Ovary (tissue), 9 donors: ENCODE measurements around the gene UBFD1. TPM values are rescaled to one million over a fixed set of nuclear protein-coding genes. Genes with fewer than 3 reads are reported as not detected.
"Not testable (repeated sequence)": the region's sequence is repeated elsewhere in the genome, so short reads cannot be mapped to it uniquely, and the experiment has no call there.

Experiments
- DNase-seq, 5 donors: peaks; one replicate each; pipeline ENCODE4 v3.0.0-alpha.2; 2019 to 2020
- H3K27ac ChIP-seq, 2 donors: fragments of 200-600 bp; one replicate each; pipeline versions ENCODE4 v1.5.1 to v1.8.0; 2019 to 2022
- H3K27me3 ChIP-seq: fragments of 200-600 bp; one replicate; pipeline ENCODE4 v1.8.0; 2022
- H3K36me3 ChIP-seq: fragments of 200-600 bp; sonication (generic); one replicate; pipeline ENCODE4 v1.5.1; 2019
- H3K4me1 ChIP-seq: one replicate; pipeline ENCODE4 v1.8.1; 2013; ENCODE audit warnings: mild to moderate bottlenecking, moderate library complexity; ENCODE audit not compliant: insufficient read depth
- H3K4me3 ChIP-seq: fragments of 200-600 bp; sonication (generic); one replicate; pipeline ENCODE4 v1.5.1; 2017
- H3K9me3 ChIP-seq, 2 donors: fragments of 200-600 bp in 1 of 2; sonication (generic) in 1 of 2; one replicate each; pipeline versions ENCODE4 v1.5.1 to v1.8.1; 2013 to 2019; ENCODE audit warnings: mild to moderate bottlenecking in 1 of 2, moderate library complexity in 1 of 2
- CTCF ChIP-seq, 3 donors: fragments of 450-650 bp in 2 of 3; fragments of 200-600 bp in 1 of 3; IDR thresholded peaks; one replicate each; pipeline versions ENCODE4 v1.5.1 to v1.8.0; 2016 to 2022; ENCODE audit warnings: antibody characterized with exemption in 3 of 3, mild to moderate bottlenecking in 1 of 3
- EP300 ChIP-seq: sonication (generic); formaldehyde crosslinking; IDR thresholded peaks from one replicate; pipeline ENCODE4 v1.6.1; 2017; ENCODE audit warnings: antibody characterized with exemption
- POLR2A ChIP-seq: fragments of 450-650 bp; IDR thresholded peaks from one replicate; pipeline ENCODE4 v1.6.1; 2017; ENCODE audit warnings: antibody characterized with exemption, mild to moderate bottlenecking, moderate library complexity
- WGBS, 3 donors: extraction: QIAGEN DNeasy Blood & Tissue Kit in 1 of 3; methylation state at CpG; one replicate each; pipeline versions ENCODE4 v1.1.5 to v1.1.7; 2013 to 2017; 5-methylcytosine and 5-hydroxymethylcytosine counted together
- intact Hi-C, 4 donors: fragments of 100-400 bp; cut with DNase I; formaldehyde crosslinking; loops; one replicate each; pipeline versions ENCODE4 v1.11.0 to v1.15.1; 2022 to 2023
- polyA plus RNA-seq, 2 donors: library from polyadenylated mRNA; stranded (reverse); fragments of 200-250 nt in 1 of 2; fragments of 350-450 nt in 1 of 2; fragmentation: Illumina TruSeq in 1 of 2; extraction: RNeasy Lipid Tissue Mini Kit (QIAGEN cat#74804) in 1 of 2; gene quantifications; one replicate each; pipeline ENCODE4 v1.2.3, GENCODE V29; 2013 to 2014
- total RNA-seq, 7 donors: library from RNA; depleted of rRNA in 2 of 7; stranded (reverse); fragments of >200 nt in 2 of 7; fragmentation: NEBNext Ultra II Directional in 3 of 7; extraction: Animal tissue kit (Norgen Biotek cat#: 25700) in 3 of 7; gene quantifications; one replicate each; pipeline versions ENCODE4 v1.1.0 to v1.2.4, GENCODE V29; 2016 to 2023
- donor health status: DM: no; HTN: no; CAD: no; lungs with moderate emphysema.
- donor health status: DM: no; HTN: no; CAD: no.
- donor health status: Bipolar disorder and iron deficiency.
- donor health status: DM: yes; HTN: yes; CAD: no.
- donor health status: DM: no; HTN: no; CAD: no.
- donor health status: DM: yes; HTN: yes; CAD: no.

Gene UBFD1
- total and polyA plus RNA-seq, 9 donors: 13.8 to 67.4 (median 54.0) TPM

- peak in 2 of 5 donors; percentile 43 to 47 for DNase-seq
- Histone ChIP-seq H3K4me1 (peaks cover 22% of the 10 kb centered on the region), H3K36me3 (no peaks in the 10 kb centered on the region), H3K27ac (peak overlapping the region in 1 of 2 donors; percentile 87), H3K9me3 (no peaks in the 10 kb centered on the region), H3K4me3 (peak overlapping the region; percentile 74), H3K27me3 (no peaks in the 10 kb centered on the region)
- TF ChIP-seq EP300 (no peak), POLR2A (no peak), CTCF (IDR thresholded peaks at IDR 0.05) (no peak)
- intact Hi-C loops: loop anchor here in 2 of 4 donors (5.0 to 10.0 kb wide), 2 partner anchors 45 to 48 kb away; partner anchors contain the start of genes EARS2 (in 2 of the 2) and UBFD1 (in 2 of the 2)
- WGBS, 3 donors: 1% methylated on average over 12 to 17 of the region's 17 CpGs
Measured at GRCh38 chr16:23509782-23510163, 47.8 kb upstream of the UBFD1 start.

- Histone ChIP-seq H3K4me3 (peak within 1 kb of the TSS; percentile 74), H3K36me3 (no peaks in the 10 kb centered on the region), H3K27me3 (no peaks in the 10 kb centered on the region), H3K4me1 (peaks cover 17% of the 10 kb centered on the region), H3K9me3 (no peaks in the 10 kb centered on the region), H3K27ac (peak within 1 kb of the TSS in 1 of 2 donors; percentile 87)
- no peak for TF ChIP-seq EP300
- TF ChIP-seq POLR2A: peak; percentile 80
- TF ChIP-seq CTCF (IDR thresholded peaks at IDR 0.05): peak in 1 of 3 donors; percentile 34
- 0% methylated on average over 49 to 71 of the region's 71 CpGs for WGBS, 3 donors
- peak; percentile 83 to 93 (median 88) for DNase-seq
- intact Hi-C loops: loop anchor here in 1 of 4 donors (5.0 kb wide), 1 partner anchor 47 kb away; the partner anchor contains the start of genes EARS2 and UBFD1
Measured at GRCh38 chr16:23510164-23510914, 47.2 kb upstream of the UBFD1 start, which contains the start of gene GGA2. Gene GGA2 (minus strand): TSS chr16:23510494. CDS start chr16:23510411, 83 bp downstream.

- H3K27me3 ChIP-seq, H3K27ac ChIP-seq, DNase-seq, H3K36me3 ChIP-seq, H3K9me3 ChIP-seq: not testable (repeated sequence)
- intact Hi-C loops: loop anchor here in 1 of 4 donors (5.0 kb wide), 1 partner anchor 46 kb away; the partner anchor contains the start of genes EARS2 and UBFD1
- Histone ChIP-seq H3K4me1 (peaks cover 17% of the 10 kb centered on the region), H3K4me3 (peak overlapping the region; percentile 74)
- WGBS, 3 donors: 57 to 68% (median 58%) methylated on average over 10 of the region's 10 CpGs
Measured at GRCh38 chr16:23510915-23511270, 46.6 kb upstream of the UBFD1 start.

GRCh38 chr16:23511731-23512130 lies 45.8 kb upstream of the UBFD1 start:
- Histone ChIP-seq H3K4me3 (no peak overlapping the region), H3K4me1 (peaks cover 11% of the 10 kb centered on the region), H3K27me3 (no peaks in the 10 kb centered on the region), H3K36me3 (no peaks in the 10 kb centered on the region), H3K27ac (no peak overlapping the region), H3K9me3 (no peaks in the 10 kb centered on the region)
- no peak for DNase-seq
- intact Hi-C loops: loop anchor here in 1 of 4 donors (5.0 kb wide), 1 partner anchor 46 kb away; the partner anchor contains the start of genes EARS2 and UBFD1
- no peak for TF ChIP-seq CTCF (IDR thresholded peaks at IDR 0.05)
- TF ChIP-seq EP300: no peak
- TF ChIP-seq POLR2A: no peak
- 74 to 84% (median 82%) methylated on average over 7 of the region's 7 CpGs for WGBS, 3 donors
